ENCODE results near the gene GALR3.

Gene GALR3

GRCh38 chr22:37816543-37817180, 6.5 kb upstream of the GALR3 start:
- H3K4me3 ChIP-seq (ENCODE audit: low read depth, low read length), result no peak overlapping the region
- no peak for TF ChIP-seq CTCF (IDR thresholded peaks at IDR 0.05; ENCODE audit: control insufficient read depth, extremely low read depth, insufficient read depth)
- no peak for DNase-seq (ENCODE audit: low read depth)

- no peak overlapping the region for H3K4me3 ChIP-seq (ENCODE audit: low read depth, low read length)
- no peak for DNase-seq (ENCODE audit: low read depth)
- TF ChIP-seq CTCF (IDR thresholded peaks at IDR 0.05; ENCODE audit: control insufficient read depth, extremely low read depth, insufficient read depth), result peak; percentile 91
Observed at GRCh38 chr22:37817705-37818408, 5.3 kb upstream of the GALR3 start.

- DNase-seq (ENCODE audit: low read depth), result no peak
- H3K4me3 ChIP-seq (ENCODE audit: low read depth, low read length), result no peak overlapping the region
- TF ChIP-seq CTCF (IDR thresholded peaks at IDR 0.05; ENCODE audit: control insufficient read depth, extremely low read depth, insufficient read depth), result no peak
Observed at GRCh38 chr22:37818409-37819104, 4.6 kb upstream of the GALR3 start.

GRCh38 chr22:37819105-37819433, 4.1 kb upstream of the GALR3 start:
- DNase-seq (ENCODE audit: low read depth), result no peak
- H3K4me3 ChIP-seq (ENCODE audit: low read depth, low read length), result no peak overlapping the region

GRCh38 chr22:37820350-37820749, 2.8 kb upstream of the GALR3 start:
- no peak for TF ChIP-seq CTCF (IDR thresholded peaks at IDR 0.05; ENCODE audit: control insufficient read depth, extremely low read depth, insufficient read depth)
- no peak for DNase-seq (ENCODE audit: low read depth)
- no peak overlapping the region for H3K4me3 ChIP-seq (ENCODE audit: low read depth, low read length)

More at GRCh38 chr22:37819105-37819433, 4.1 kb upstream of the GALR3 start:
- no peak for TF ChIP-seq CTCF (IDR thresholded peaks at IDR 0.05; ENCODE audit: control insufficient read depth, extremely low read depth, insufficient read depth)

GRCh38 chr22:37822079-37822833, 926 bp upstream of the GALR3 start:
- no peak overlapping the region for H3K4me3 ChIP-seq (ENCODE audit: low read depth, low read length)

More at GRCh38 chr22:37822079-37822833, 926 bp upstream of the GALR3 start:
- no peak for DNase-seq (ENCODE audit: low read depth)
- TF ChIP-seq CTCF (IDR thresholded peaks at IDR 0.05; ENCODE audit: control insufficient read depth, extremely low read depth, insufficient read depth), result no peak
